Keratinocyte (primary cell): ENCODE data around the gene CDC42EP4.

Source experiments
- CTCF ChIP-seq, 3 experiments: IDR thresholded peaks in 1 of 3; conservative IDR thresholded peaks in 1 of 3; optimal IDR thresholded peaks in 1 of 3; 2 replicates in 2 of 3; 3 replicates in 1 of 3; pipeline versions ENCODE3 to v1.5.1; 2011; ENCODE audit warnings: low read length in 3 of 3, mild to moderate bottlenecking in 3 of 3, moderate library complexity in 2 of 3, control low read depth in 1 of 3, inconsistent platforms in 1 of 3; ENCODE audit not compliant: insufficient read depth in 2 of 3; ENCODE audit errors: extremely low read depth in 1 of 3
- EZH2 ChIP-seq: IDR thresholded peaks from one replicate; pipeline ENCODE4 v1.6.1; 2012; ENCODE audit warnings: inconsistent platforms, mild to moderate bottlenecking, low read length, moderate library complexity

- TF ChIP-seq CTCF (optimal IDR thresholded peaks at IDR 0.05 in 1 of 3, IDR thresholded peaks at IDR 0.05 in 1 of 3, conservative IDR thresholded peaks at IDR 0.05 in 1 of 3; ENCODE audit: extremely low read depth in 1 of 3, insufficient read depth in 2 of 3, low read length in 3 of 3) (no peak), EZH2 (no peak)
Observed at GRCh38 chr17:73311781-73312641, at the start of gene CDC42EP4.
